ENCODE measurements around the gene SNCAIP.
"Not testable (repeated sequence)": the region's sequence is repeated elsewhere in the genome, so short reads cannot be mapped to it uniquely, and the experiment has no call there.

The SNCAIP gene

DNA sequence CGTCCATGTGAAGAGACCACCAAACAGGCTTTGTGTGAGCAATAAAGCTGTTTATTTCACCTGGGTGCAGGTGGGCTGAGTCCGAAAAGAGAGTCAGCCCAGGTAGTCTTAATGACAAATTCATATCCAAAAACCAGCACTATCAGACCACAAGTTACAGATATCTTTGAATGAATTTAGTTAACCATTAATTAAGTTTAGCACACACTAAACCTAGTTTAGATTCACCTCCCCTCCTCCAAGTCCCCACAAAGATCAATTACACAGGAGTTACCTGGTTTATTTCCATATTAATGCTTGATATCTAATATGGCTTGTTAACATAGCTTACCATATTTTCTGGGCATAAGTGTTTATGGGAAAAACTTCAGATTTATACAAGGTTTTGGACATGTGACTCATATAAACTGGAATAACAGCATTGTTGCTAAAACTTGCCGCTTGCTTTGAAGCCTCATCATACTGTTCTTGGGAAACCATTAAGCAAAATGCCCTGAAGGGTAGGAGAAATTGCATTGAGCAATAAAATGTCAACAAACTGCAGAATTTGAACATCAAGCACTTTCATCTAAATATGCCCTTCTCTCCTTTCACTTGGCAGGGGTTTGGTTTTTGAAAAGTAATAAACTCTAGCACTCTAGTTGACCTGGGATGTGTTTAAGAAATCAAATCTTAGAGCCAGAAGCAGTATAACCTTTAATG is 166.9 kb downstream of the SNCAIP start:
- H3K4me3 ChIP-seq (ENCODE audit: low read depth, low read length): no peak overlapping the region
- no peak for DNase-seq (ENCODE audit: low read depth)
- no peak for TF ChIP-seq POLR2A (IDR thresholded peaks at IDR 0.05; ENCODE audit: extremely low read depth, insufficient read length)
- TF ChIP-seq, protein P1, sequence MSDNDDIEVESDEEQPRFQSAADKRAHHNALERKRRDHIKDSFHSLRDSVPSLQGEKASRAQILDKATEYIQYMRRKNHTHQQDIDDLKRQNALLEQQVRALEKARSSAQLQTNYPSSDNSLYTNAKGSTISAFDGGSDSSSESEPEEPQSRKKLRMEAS (IDR thresholded peaks at IDR 0.05; ENCODE audit: low read depth, low read length): no peak
- no peak for TF ChIP-seq MYC (IDR thresholded peaks at IDR 0.05; ENCODE audit: low read depth, low read length)

DNA sequence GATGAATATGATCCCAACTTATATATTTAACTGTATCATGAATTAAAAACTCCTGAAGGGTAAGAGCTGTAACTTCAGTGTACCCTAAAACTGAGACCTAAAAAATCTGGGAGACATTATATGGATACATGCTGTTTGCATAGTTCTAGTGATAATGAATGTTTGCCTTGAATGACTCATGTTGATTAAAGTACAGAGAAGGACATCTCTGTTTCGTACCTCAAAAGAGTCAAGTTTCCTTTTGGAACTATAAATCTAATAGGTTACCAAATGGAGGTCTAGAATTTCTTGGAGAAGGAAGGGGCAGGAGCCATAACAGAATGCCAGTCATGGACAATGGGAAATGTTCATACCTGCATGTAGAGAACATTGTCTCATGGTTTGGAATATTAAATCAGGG is 168.1 kb downstream of the SNCAIP start:
- H3K4me3 ChIP-seq (ENCODE audit: low read depth, low read length): no peak overlapping the region
- TF ChIP-seq, protein P1 (IDR thresholded peaks at IDR 0.05; ENCODE audit: low read depth, low read length): no peak
- TF ChIP-seq, protein P2, sequence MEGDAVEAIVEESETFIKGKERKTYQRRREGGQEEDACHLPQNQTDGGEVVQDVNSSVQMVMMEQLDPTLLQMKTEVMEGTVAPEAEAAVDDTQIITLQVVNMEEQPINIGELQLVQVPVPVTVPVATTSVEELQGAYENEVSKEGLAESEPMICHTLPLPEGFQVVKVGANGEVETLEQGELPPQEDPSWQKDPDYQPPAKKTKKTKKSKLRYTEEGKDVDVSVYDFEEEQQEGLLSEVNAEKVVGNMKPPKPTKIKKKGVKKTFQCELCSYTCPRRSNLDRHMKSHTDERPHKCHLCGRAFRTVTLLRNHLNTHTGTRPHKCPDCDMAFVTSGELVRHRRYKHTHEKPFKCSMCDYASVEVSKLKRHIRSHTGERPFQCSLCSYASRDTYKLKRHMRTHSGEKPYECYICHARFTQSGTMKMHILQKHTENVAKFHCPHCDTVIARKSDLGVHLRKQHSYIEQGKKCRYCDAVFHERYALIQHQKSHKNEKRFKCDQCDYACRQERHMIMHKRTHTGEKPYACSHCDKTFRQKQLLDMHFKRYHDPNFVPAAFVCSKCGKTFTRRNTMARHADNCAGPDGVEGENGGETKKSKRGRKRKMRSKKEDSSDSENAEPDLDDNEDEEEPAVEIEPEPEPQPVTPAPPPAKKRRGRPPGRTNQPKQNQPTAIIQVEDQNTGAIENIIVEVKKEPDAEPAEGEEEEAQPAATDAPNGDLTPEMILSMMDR (IDR thresholded peaks at IDR 0.05; ENCODE audit: low read depth, low read length): no peak
- TF ChIP-seq POLR2A (IDR thresholded peaks at IDR 0.05; ENCODE audit: extremely low read depth, insufficient read length): no peak
- TF ChIP-seq MYC (IDR thresholded peaks at IDR 0.05; ENCODE audit: low read depth, low read length): no peak
- DNase-seq (ENCODE audit: low read depth): no peak

DNA sequence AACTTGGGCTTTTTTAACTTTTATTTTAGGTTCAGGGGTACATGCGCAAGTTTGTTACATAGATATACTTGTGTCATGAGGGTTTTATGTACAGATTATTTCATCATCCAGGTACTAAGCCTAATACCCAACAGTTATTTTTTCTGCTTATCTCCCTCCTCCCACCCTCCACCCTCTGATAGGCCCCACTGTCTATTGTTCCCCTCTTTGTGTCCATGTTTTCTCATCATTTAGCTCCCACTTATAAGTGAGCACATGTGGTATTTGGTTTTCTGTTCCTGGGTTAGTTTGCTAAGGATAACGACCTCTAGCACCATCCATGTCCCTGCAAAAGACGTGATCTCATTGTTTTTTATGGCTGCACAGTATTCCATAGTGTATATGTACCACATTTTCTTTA is 172.1 kb downstream of the SNCAIP start:
- TF ChIP-seq, protein P1 (IDR thresholded peaks at IDR 0.05; ENCODE audit: low read depth, low read length): no peak
- TF ChIP-seq MYC (IDR thresholded peaks at IDR 0.05; ENCODE audit: low read depth, low read length): no peak
- TF ChIP-seq, protein P2 (IDR thresholded peaks at IDR 0.05; ENCODE audit: low read depth, low read length): no peak
- no peak for TF ChIP-seq POLR2A (IDR thresholded peaks at IDR 0.05; ENCODE audit: extremely low read depth, insufficient read length)
- no peak overlapping the region for H3K4me3 ChIP-seq (ENCODE audit: low read depth, low read length)
- no peak for DNase-seq (ENCODE audit: low read depth)

DNA sequence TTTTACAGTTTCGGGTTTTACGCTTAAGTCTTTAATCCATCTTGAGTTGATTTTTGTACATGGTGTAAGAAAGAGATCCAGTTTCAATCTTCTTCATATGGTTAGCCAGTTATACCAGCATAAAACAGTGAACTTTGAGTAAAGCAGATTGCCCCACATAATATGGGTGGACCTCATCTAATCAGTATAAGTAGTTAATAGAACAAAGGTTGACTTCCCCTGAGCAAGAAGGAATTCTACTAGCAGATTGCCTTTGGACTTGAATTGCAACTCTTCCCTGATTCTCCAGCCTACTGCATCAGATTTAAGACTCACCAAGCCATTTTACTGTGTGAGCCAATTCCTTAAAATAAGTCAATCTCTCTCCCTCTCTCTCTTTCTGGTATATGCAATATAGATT is 173.2 kb downstream of the SNCAIP start:
- H3K4me3 ChIP-seq (ENCODE audit: low read depth, low read length): no peak overlapping the region
- TF ChIP-seq, protein P1 (IDR thresholded peaks at IDR 0.05; ENCODE audit: low read depth, low read length): no peak
- no peak for TF ChIP-seq MYC (IDR thresholded peaks at IDR 0.05; ENCODE audit: low read depth, low read length)
- no peak for DNase-seq (ENCODE audit: low read depth)

DNA sequence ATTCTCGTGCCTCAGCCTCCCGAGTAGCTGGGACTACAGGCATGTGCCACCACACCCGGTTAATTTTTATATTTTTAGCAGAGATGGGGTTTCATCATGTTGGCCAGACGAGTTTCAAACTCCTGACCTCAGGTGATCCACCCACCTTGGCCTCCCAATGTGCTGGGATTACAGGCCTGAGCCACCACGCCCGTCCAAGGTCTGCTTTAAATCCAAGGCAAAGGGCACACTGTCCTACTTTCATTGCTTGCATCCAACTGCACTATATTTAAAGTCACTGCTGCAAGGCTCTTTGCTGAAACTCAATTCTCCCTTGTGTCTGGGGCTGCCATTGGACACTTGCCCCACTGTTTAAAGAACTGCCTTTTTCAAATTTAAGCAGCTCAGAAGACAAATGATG is 174.6 kb downstream of the SNCAIP start:
- DNase-seq (ENCODE audit: low read depth); H3K4me3 ChIP-seq (ENCODE audit: low read depth, low read length): not testable (repeated sequence)

DNA sequence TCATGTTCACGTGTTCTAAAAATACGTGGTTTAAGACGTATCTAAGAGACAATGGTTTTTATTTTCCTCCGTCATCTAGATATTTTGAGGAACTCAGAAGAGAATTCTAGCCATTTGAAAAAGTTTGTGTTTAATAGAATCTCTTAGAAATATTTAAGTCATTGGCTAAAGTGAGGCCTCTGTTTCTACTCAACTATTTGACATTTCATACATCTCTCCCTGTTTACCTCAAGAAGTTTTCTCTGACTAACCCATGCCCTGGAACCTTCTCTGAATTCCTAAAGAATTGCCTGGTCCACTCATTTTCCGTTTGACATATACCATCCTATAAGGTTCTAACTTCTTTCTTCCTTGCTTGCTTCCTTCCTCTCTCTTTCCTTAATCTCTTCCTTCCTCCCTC is 178.7 kb downstream of the SNCAIP start:
- no peak overlapping the region for H3K4me3 ChIP-seq (ENCODE audit: low read depth, low read length)
- TF ChIP-seq, protein P2 (IDR thresholded peaks at IDR 0.05; ENCODE audit: low read depth, low read length): no peak
- TF ChIP-seq, protein P1 (IDR thresholded peaks at IDR 0.05; ENCODE audit: low read depth, low read length): no peak
- no peak for TF ChIP-seq MYC (IDR thresholded peaks at IDR 0.05; ENCODE audit: low read depth, low read length)
- TF ChIP-seq POLR2A (IDR thresholded peaks at IDR 0.05; ENCODE audit: extremely low read depth, insufficient read length): no peak
- DNase-seq (ENCODE audit: low read depth): no peak

DNA sequence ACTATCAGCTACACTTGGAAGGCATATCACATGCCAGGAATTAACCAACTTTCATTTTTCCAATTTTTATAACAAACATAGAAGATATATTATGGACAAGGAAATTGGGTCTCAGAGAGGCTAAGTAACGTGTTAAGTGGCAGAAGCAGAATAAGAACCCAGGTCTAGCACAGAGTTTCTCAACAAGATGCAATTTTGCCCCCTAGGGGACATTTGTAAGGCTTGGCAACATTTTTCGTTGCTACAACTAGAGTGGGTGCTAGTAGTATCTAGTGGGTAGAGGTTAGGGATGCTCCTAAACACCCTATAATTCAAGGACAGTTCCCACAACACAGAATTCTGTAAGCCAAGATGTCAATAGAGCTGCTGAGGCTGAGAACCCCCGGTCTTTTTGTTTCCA is 180.6 kb downstream of the SNCAIP start:
- TF ChIP-seq, protein P1 (IDR thresholded peaks at IDR 0.05; ENCODE audit: low read depth, low read length): no peak
- TF ChIP-seq, protein P2 (IDR thresholded peaks at IDR 0.05; ENCODE audit: low read depth, low read length): peak; percentile 16
- peak; percentile 22 for DNase-seq (ENCODE audit: low read depth)
- H3K4me3 ChIP-seq (ENCODE audit: low read depth, low read length): no peak overlapping the region
